Glutamatergic neuron (in vitro differentiated cells): ENCODE results near the gene BCAR1. TPM values are rescaled to one million over a fixed set of nuclear protein-coding genes. Genes with fewer than 3 reads are reported as not detected.

Source experiments
- DNase-seq: peaks from one replicate; pipeline ENCODE4 v3.0.0; 2022
- H3K27ac Mint-ChIP-seq: one replicate; pipeline ENCODE4 v1.8.0; 2020; ENCODE audit warnings: mild to moderate bottlenecking, mixed read lengths, inconsistent platforms; ENCODE audit not compliant: unreplicated experiment
- H3K27me3 Mint-ChIP-seq: one replicate; pipeline ENCODE4 v1.8.0; 2020; ENCODE audit warnings: mild to moderate bottlenecking, moderate library complexity, mixed read lengths, inconsistent platforms; ENCODE audit not compliant: unreplicated experiment
- H3K36me3 Mint-ChIP-seq: one replicate; pipeline ENCODE4 v1.8.0; 2020; ENCODE audit warnings: mild to moderate bottlenecking, mixed read lengths, inconsistent platforms; ENCODE audit not compliant: unreplicated experiment
- H3K4me1 Mint-ChIP-seq: one replicate; pipeline ENCODE4 v1.8.0; 2020; ENCODE audit warnings: mild to moderate bottlenecking, low read depth, mixed read lengths, inconsistent platforms; ENCODE audit not compliant: unreplicated experiment
- H3K4me3 Mint-ChIP-seq: one replicate; pipeline ENCODE4 v1.8.0; 2020; ENCODE audit warnings: mild to moderate bottlenecking, mixed read lengths, inconsistent platforms; ENCODE audit not compliant: unreplicated experiment
- H3K9me3 Mint-ChIP-seq: one replicate; pipeline ENCODE4 v1.8.0; 2020; ENCODE audit warnings: mild to moderate bottlenecking, moderate library complexity, mixed read lengths, inconsistent platforms; ENCODE audit not compliant: unreplicated experiment
- total RNA-seq: library from RNA; stranded (reverse); fragmentation: NEBNext Ultra II Directional; extraction: Animal tissue kit (Norgen Biotek cat#: 25700); gene quantifications from one replicate; pipeline ENCODE4 v1.2.1, GENCODE V29; 2021; ENCODE audit not compliant: unreplicated experiment
- TF ChIP-seq, protein P1 (sequence below): fragments of 200-600 bp; sonication (generic); IDR thresholded peaks from one replicate; pipeline ENCODE4 v1.5.0; 2021; ENCODE audit not compliant: partially characterized antibody, unreplicated experiment

Gene BCAR1
- total RNA-seq, 1 donor from 2014 or later = 212 TPM

DNA sequence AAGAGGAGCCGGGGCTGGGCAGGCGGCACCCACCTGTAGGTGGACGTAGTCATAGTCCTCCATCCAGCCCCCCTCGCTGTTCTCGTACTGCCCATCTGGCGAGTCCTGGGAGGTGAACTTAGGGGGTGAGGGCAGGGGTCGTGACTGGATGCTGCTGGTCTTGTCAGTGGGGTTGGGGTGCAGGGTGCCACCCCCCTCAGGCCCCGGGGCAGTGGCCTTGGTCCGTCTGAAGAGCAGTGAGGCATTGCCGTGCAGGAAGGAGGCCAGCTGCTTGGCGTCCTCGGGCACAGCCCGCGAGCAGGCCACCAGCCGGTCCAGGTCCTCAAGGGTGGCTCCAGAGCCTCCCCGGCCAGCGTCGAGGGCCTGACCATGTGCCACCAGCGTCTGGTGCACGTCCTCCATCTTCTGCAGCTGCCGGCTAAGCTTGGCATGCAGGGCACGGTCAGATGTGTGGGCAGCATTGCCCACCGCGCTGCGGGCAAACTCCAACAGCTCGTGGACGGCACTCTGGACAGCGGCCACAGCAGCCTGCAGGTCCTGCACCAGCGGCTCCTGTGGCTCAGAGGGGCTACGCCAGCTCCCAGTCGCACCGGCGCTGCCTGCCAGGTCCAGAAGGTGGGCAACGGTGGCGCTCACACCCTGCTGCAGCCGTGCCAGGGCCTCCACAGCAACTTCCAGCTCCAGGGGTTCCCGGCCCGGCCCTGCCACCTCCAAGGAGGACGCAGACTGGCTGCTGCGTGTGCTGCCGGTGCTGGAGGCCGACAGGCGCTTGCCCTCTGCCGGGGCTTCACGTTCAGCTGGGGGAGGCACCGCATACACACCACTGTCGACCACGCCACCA is 16.3 kb downstream of the BCAR1 start:
- Mint-ChIP-seq H3K36me3 (no peaks in the 10 kb centered on the region), H3K4me3 (no peak overlapping the region), H3K27me3 (peaks cover 12% of the 10 kb centered on the region), H3K27ac (peak overlapping the region; percentile 68), H3K9me3 (peaks cover 29% of the 10 kb centered on the region), H3K4me1 (peaks cover 22% of the 10 kb centered on the region)
- no peak for DNase-seq
- TF ChIP-seq, protein P1, sequence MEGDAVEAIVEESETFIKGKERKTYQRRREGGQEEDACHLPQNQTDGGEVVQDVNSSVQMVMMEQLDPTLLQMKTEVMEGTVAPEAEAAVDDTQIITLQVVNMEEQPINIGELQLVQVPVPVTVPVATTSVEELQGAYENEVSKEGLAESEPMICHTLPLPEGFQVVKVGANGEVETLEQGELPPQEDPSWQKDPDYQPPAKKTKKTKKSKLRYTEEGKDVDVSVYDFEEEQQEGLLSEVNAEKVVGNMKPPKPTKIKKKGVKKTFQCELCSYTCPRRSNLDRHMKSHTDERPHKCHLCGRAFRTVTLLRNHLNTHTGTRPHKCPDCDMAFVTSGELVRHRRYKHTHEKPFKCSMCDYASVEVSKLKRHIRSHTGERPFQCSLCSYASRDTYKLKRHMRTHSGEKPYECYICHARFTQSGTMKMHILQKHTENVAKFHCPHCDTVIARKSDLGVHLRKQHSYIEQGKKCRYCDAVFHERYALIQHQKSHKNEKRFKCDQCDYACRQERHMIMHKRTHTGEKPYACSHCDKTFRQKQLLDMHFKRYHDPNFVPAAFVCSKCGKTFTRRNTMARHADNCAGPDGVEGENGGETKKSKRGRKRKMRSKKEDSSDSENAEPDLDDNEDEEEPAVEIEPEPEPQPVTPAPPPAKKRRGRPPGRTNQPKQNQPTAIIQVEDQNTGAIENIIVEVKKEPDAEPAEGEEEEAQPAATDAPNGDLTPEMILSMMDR = no peak

DNA sequence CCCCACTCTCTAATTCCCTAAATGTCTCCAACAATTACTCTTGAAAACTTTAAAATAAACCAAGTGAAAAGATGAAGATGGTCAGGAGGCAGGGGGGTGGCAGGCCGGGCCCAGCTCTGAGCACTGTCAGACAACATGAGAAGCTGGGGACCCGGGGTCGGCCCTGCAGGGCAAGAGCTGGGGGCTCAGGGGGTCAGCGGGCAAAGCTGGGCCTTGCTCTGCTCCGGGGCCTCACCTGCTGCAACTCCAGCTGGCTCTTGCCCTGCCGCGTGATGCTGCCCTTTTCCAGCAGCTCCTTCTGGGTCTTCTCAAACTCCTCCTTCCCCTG is 17.8 kb downstream of the BCAR1 start:
- H3K36me3 Mint-ChIP-seq = no peaks in the 10 kb centered on the region
- H3K4me1 Mint-ChIP-seq = peaks cover 15% of the 10 kb centered on the region
- TF ChIP-seq, protein P1 = no peak
- H3K27me3 Mint-ChIP-seq = peaks cover 10% of the 10 kb centered on the region
- H3K9me3 Mint-ChIP-seq = peaks cover 26% of the 10 kb centered on the region
- H3K4me3 Mint-ChIP-seq = no peak overlapping the region
- H3K27ac Mint-ChIP-seq = peak overlapping the region; percentile 28
- no peak for DNase-seq

DNA sequence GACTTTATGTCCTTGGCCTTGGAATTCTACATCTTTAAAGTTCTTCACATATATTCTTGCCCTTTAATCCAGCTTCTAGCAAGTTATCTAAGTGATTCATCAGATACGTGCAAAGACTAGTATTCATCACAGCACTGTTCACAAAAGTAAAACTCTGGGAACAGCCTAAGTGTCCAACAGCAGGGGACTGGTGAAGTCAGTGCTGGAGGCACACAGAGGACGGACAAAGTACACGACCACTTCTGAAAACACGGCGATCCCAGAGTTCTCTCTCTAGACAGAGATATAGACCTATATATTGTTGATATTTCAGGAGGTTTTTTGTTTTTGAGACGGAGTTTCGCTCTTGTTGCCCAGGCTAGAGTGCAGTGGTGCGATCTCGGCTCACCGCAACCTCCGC is 19.9 kb downstream of the BCAR1 start:
- DNase-seq = no peak
- Mint-ChIP-seq H3K36me3 (no peaks in the 10 kb centered on the region), H3K27me3 (peaks cover 13% of the 10 kb centered on the region), H3K27ac (peak overlapping the region; percentile 8), H3K9me3 (peaks cover 29% of the 10 kb centered on the region), H3K4me3 (no peak overlapping the region), H3K4me1 (peaks cover 15% of the 10 kb centered on the region)
- TF ChIP-seq, protein P1 = no peak

DNA sequence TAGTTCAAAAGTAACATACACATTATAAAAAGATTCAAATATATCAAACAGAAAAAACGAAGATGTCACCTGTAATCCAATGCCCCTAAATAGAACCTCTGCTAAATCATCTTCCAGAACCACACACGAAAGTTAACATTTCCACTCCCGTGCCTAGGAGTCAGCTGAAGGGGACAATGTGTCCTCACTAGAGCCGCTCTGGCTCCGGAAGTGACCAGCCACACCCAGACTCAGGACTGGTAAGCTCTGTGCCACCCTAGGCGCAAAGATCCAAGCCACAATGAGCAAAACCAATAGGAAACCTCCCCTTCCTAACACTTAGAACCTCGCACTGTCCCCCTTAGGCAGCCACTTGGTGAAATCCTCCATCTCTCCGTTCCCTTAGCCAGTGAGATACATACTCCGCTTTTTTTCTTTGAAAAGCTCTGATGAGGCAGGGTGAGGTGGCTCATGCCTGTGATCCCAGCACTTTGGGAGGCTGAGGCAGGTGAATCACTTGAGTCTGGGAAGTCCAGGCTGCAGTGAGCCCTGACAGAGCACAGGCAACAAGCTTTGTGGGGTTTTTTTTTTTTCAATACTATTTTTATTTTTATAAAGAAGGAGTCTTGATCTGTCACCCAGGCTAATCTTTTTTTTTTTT is 20.8 kb downstream of the BCAR1 start:
- H3K9me3 Mint-ChIP-seq = peaks cover 22% of the 10 kb centered on the region
- no peaks in the 10 kb centered on the region for H3K36me3 Mint-ChIP-seq
- H3K4me3 Mint-ChIP-seq = no peak overlapping the region

More for the DNA sequence above, 20.8 kb downstream of the BCAR1 start:
- DNase-seq = no peak
- Mint-ChIP-seq H3K27me3 (peaks cover 8% of the 10 kb centered on the region), H3K27ac (peak overlapping the region; percentile 73), H3K4me1 (peaks cover 12% of the 10 kb centered on the region)
- TF ChIP-seq, protein P1 = no peak
